Spleen (tissue), 11 donors: ENCODE measurements around the gene FAM222B. TPM values are rescaled to one million over a fixed set of nuclear protein-coding genes. Genes with fewer than 3 reads are reported as not detected.

ENCODE experiments used
- DNase-seq: peaks from one replicate; pipeline ENCODE4 v3.0.0-alpha.2; 2020
- H3K27ac ChIP-seq, 8 donors: fragments of 200-600 bp; sonication (generic) in 7 of 8; 1 replicate in 4 of 8; 2 replicates in 4 of 8; pipeline versions ENCODE4 v1.5.0 to v1.8.0; 2016 to 2021; ENCODE audit warnings: inconsistent platforms in 4 of 8, mild to moderate bottlenecking in 4 of 8, moderate library complexity in 1 of 8
- H3K27me3 ChIP-seq, 7 donors: fragments of 200-600 bp; sonication (generic) in 6 of 7; replicated peaks in 1 of 7; 1 replicate in 4 of 7; 2 replicates in 3 of 7; pipeline versions ENCODE4 v1.5.0 to v1.8.0; 2016 to 2021; ENCODE audit warnings: inconsistent platforms in 3 of 7, mild to moderate bottlenecking in 1 of 7
- H3K36me3 ChIP-seq, 6 donors: fragments of 200-600 bp; sonication (generic) in 5 of 6; 1 replicate in 4 of 6; 2 replicates in 2 of 6; pipeline versions ENCODE4 v1.5.0 to v1.8.0; 2016 to 2021; ENCODE audit warnings: inconsistent platforms in 2 of 6
- H3K4me1 ChIP-seq, 6 donors: fragments of 200-600 bp; sonication (generic) in 5 of 6; 1 replicate in 3 of 6; 2 replicates in 3 of 6; pipeline versions ENCODE4 v1.5.0 to v1.8.0; 2016 to 2021; ENCODE audit warnings: inconsistent platforms in 3 of 6
- H3K4me3 ChIP-seq, 8 donors: fragments of 200-600 bp; sonication (generic) in 7 of 8; 1 replicate in 4 of 8; 2 replicates in 4 of 8; pipeline versions ENCODE4 v1.5.0 to v1.8.0; 2016 to 2021; ENCODE audit warnings: inconsistent platforms in 4 of 8, mild to moderate bottlenecking in 4 of 8, moderate library complexity in 2 of 8
- H3K9me3 ChIP-seq, 8 donors: fragments of 200-600 bp; sonication (generic) in 7 of 8; 1 replicate in 4 of 8; 2 replicates in 4 of 8; pipeline versions ENCODE4 v1.5.0 to v1.8.0; 2016 to 2021; ENCODE audit warnings: inconsistent platforms in 4 of 8
- CTCF ChIP-seq, 11 experiments: fragments of 200-600 bp in 7 of 11; fragments of 450-650 bp in 4 of 11; sonication (generic) in 4 of 11; IDR thresholded peaks in 8 of 11; conservative IDR thresholded peaks in 3 of 11; 1 replicate in 7 of 11; 2 replicates in 4 of 11; pipeline versions ENCODE4 v1.4.0 to v1.8.0; 2016 to 2021; ENCODE audit warnings: antibody characterized with exemption in 11 of 11, inconsistent platforms in 4 of 11, mild to moderate bottlenecking in 1 of 11
- POLR2A ChIP-seq, 3 donors: fragments of 450-650 bp; IDR thresholded peaks; one replicate each; pipeline ENCODE4 v1.5.1; 2017; ENCODE audit warnings: antibody characterized with exemption in 3 of 3, mild to moderate bottlenecking in 1 of 3
- POLR2AphosphoS5 ChIP-seq, 3 donors: sonication (generic); formaldehyde crosslinking; IDR thresholded peaks; one replicate each; pipeline ENCODE4 v1.5.1; 2017; ENCODE audit warnings: antibody characterized with exemption in 3 of 3
- WGBS, 5 donors: extraction: QIAGEN DNeasy Blood & Tissue Kit in 3 of 5; methylation state at CpG; one replicate each; pipeline versions ENCODE4 v1.1.5 to v1.1.7; 2013 to 2018; 5-methylcytosine and 5-hydroxymethylcytosine counted together
- intact Hi-C: fragments of 100-400 bp; cut with DNase I; formaldehyde crosslinking; loops from one replicate; pipeline ENCODE4 v1.15.0; 2023; ENCODE audit warnings: low total_unique reads
- polyA plus RNA-seq, 3 donors: library from polyadenylated mRNA; stranded (reverse); fragments of 200-250 nt; gene quantifications; one replicate each; pipeline ENCODE4 v1.2.1, GENCODE V29; 2013
- total RNA-seq, 7 donors: library from RNA; depleted of rRNA in 3 of 7; stranded (reverse); fragments of >200 nt in 3 of 7; fragmentation: NEBNext Ultra II Directional in 4 of 7; extraction: Animal tissue kit (Norgen Biotek cat#: 25700) in 4 of 7; gene quantifications; one replicate each; pipeline versions ENCODE4 v1.1.0 to v1.2.1, GENCODE V29; 2016 to 2021
- donor health status: healthy with polysubstance abuse.
- donor health status: DM: no; HTN: no; CAD: no; lungs with moderate emphysema.
- donor health status: DM: no; HTN: no; CAD: no.
- donor health status: Bipolar disorder and iron deficiency.
- donor health status: healthy.
- donor health status: DM: no; HTN: no; CAD: no.
- donor health status: DM: yes; HTN: yes; CAD: no.

FAM222B gene
- total and polyA plus RNA-seq, 10 donors = 2.9 to 23.6 (median 15.0) TPM

DNA sequence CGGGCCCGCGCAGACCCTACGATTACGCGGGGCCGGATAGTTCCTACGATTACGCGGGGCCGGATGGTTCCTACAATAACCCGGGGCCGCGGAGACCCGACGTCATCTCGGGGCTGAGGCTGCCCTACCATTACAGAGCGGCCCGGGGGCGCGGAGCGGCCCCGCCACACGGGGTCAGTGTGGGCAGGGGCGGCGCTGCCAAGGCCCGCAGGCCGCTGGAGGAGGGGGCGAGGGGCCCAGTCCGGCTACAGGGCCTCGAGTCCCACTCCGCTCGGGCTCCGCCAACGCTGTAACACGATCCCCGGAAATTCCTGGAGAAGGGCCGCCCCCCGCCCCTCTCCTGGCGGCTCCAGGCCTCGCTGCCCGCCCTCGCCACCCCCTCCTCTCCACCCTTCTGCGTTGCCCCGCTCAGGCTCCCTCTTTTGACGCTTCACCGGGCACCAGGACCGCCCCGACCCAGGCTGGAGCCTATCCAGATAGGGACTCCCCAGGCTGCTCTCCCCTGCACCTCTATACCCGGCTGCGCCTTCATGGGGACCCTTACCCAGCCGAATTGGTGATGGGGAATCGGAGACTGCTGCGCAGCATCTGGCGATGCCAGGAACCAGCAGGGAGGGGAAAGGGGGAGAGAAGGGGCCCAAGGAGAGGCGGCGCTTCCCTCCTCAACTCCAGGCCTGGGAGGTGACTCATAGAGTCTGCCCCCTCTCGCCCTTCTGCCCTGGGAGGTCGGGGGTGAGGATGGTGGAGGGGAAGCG, 124.8 kb downstream of the FAM222B start, which contains the start of gene RAB34:
RAB34 (minus strand) TSS at position 291 of the 755 bp plus-strand sequence. CDS start 602 bp downstream, outside the sequence.
- WGBS, 5 donors = 7 to 30% (median 12%) methylated on average over 16 to 60 of the region's 60 CpGs
- intact Hi-C loops = no loop called here

DNA sequence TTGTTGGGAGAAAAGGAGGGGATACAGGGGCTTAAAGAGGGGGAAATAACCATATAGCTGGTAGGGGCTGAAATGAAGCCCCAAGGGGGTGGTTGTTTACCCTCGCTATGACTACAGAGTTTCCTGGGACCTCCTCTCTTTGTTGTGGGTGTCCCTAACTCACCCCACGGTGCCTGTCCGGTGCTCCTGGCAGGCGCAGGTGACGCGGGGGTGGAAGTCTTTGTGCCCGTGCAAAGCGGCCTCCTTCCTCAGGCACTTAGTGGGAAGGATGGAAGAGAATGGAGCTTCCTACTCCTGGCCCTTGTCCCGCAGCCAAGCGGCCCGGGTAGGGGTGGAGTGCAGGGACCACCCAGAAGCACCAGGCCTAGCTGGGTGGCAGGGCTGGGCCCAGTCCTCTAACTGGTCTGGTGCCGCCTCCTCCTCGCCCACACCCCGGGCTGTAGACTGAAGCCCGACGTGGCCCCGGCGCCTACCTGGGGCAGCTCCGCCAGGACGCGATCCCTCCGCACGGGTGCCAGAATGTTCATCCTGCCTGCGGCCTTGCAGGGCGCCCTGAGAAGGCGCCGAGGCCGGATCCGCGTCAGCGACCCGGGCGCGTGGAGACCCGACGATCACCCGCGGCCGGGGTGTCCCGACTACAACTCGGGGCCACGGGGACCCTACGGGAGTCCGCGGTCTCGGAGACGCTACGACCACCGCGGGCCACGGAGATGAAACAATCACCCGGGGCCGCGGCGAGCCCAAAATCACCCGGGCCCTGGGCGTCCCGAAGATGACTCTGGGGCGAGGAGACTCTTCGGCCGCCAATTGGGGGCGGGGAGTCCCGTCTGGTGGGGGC, 125.6 kb downstream of the FAM222B start:
- intact Hi-C loops = no loop called here
- Histone ChIP-seq H3K9me3 (no peaks in the 10 kb centered on the region), H3K4me1 (peaks cover 35 to 70% (median 62%) of the 10 kb centered on the region in 6 donors), H3K27ac (peak overlapping the region; percentile 71 to 92 (median 89)), H3K4me3 (peak overlapping the region; percentile 11 to 79 (median 42)), H3K27me3 (peaks cover 0 to 18% (median 11%) of the 10 kb centered on the region in 7 donors), H3K36me3 (peaks cover 0 to 33% (median 15%) of the 10 kb centered on the region in 6 donors)
- DNase-seq = no peak
- no peak for TF ChIP-seq CTCF (IDR thresholded peaks at IDR 0.05 in 8 of 11, conservative IDR thresholded peaks at IDR 0.05 in 3 of 11)
- peak in 1 of 3 donors; percentile 48 for TF ChIP-seq POLR2AphosphoS5 (IDR thresholded peaks at IDR 0.05)
- TF ChIP-seq POLR2A (IDR thresholded peaks at IDR 0.05) = no peak
- WGBS, 5 donors = 23 to 33% (median 26%) methylated on average over 18 to 63 of the region's 63 CpGs

More for the DNA sequence above, 124.8 kb downstream of the FAM222B start, which contains the start of gene RAB34:
- TF ChIP-seq POLR2AphosphoS5 (IDR thresholded peaks at IDR 0.05) = peak; percentile 4 to 74 (median 45)
- TF ChIP-seq POLR2A (IDR thresholded peaks at IDR 0.05) = no peak
- peak in 4 of 11 experiments; percentile 10 to 49 (median 32) for TF ChIP-seq CTCF (IDR thresholded peaks at IDR 0.05 in 8 of 11, conservative IDR thresholded peaks at IDR 0.05 in 3 of 11)
- DNase-seq = peak; percentile 89
- peak within 1 kb of the TSS; percentile 11 to 79 (median 42) for H3K4me3 ChIP-seq
- peaks cover 0 to 41% (median 23%) of the 10 kb centered on the region in 6 donors for H3K36me3 ChIP-seq
- H3K4me1 ChIP-seq = peaks cover 36 to 70% (median 62%) of the 10 kb centered on the region in 6 donors
- peak within 1 kb of the TSS; percentile 71 to 92 (median 89) for H3K27ac ChIP-seq
- no peaks in the 10 kb centered on the region for H3K9me3 ChIP-seq
- peaks cover 0 to 18% (median 11%) of the 10 kb centered on the region in 7 donors for H3K27me3 ChIP-seq

GRCh38 chr17:28715217-28715616, 127.4 kb downstream of the FAM222B start:
- intact Hi-C loops = no loop called here
- H3K4me3 ChIP-seq = no peak overlapping the region
- no peaks in the 10 kb centered on the region for H3K9me3 ChIP-seq
- H3K4me1 ChIP-seq = peaks cover 20 to 69% (median 55%) of the 10 kb centered on the region in 6 donors
- no peak for DNase-seq
- no peak overlapping the region for H3K27ac ChIP-seq
- H3K36me3 ChIP-seq = peaks cover 0 to 20% (median 8%) of the 10 kb centered on the region in 6 donors
- no peak for TF ChIP-seq CTCF (IDR thresholded peaks at IDR 0.05 in 8 of 11, conservative IDR thresholded peaks at IDR 0.05 in 3 of 11)
- no peak for TF ChIP-seq POLR2A (IDR thresholded peaks at IDR 0.05)
- no peak for TF ChIP-seq POLR2AphosphoS5 (IDR thresholded peaks at IDR 0.05)
- WGBS, 5 donors = 94 to 97% (median 96%) methylated on average over 2 of the region's 2 CpGs
- peaks cover 0 to 18% (median 11%) of the 10 kb centered on the region in 7 donors for H3K27me3 ChIP-seq
